Loucy (cell line): ENCODE data around the gene SMC6.

Experiments used
- H2AFZ ChIP-seq: fragments of 200-600 bp; sonication (generic); 2 replicates; pipeline ENCODE4 v1.6.0; 2016; ENCODE audit warnings: antibody characterized with exemption, mild to moderate bottlenecking, low read length, moderate library complexity
- H3F3A ChIP-seq: fragments of 200-600 bp; 2 replicates; pipeline ENCODE4 v1.6.0; 2016; ENCODE audit warnings: antibody characterized with exemption, low read depth, mild to moderate bottlenecking
- H3K27me3 ChIP-seq: fragments of 200-600 bp; sonication (generic); 2 replicates; pipeline ENCODE4 v1.6.1; 2014; ENCODE audit warnings: low read length, mild to moderate bottlenecking; ENCODE audit not compliant: insufficient read depth, poor library complexity, severe bottlenecking
- H3K36me3 ChIP-seq: fragments of 200-600 bp; sonication (generic); 2 replicates; pipeline ENCODE4 v1.6.1; 2016; ENCODE audit warnings: low read length; ENCODE audit not compliant: insufficient read depth
- H3K4me1 ChIP-seq: fragments of 200-600 bp; sonication (generic); 2 replicates; pipeline ENCODE4 v1.5.1; 2014; ENCODE audit warnings: low read length, mild to moderate bottlenecking; ENCODE audit not compliant: insufficient read depth, poor library complexity, severe bottlenecking
- H3K4me2 ChIP-seq: fragments of 200-600 bp; sonication (generic); 2 replicates; pipeline ENCODE4 v1.6.0; 2014; ENCODE audit warnings: antibody characterized with exemption, low read length, low read depth, mild to moderate bottlenecking; ENCODE audit not compliant: poor library complexity, severe bottlenecking
- H3K4me3 ChIP-seq: fragments of 200-600 bp; sonication (generic); 2 replicates; pipeline ENCODE4 v1.5.1; 2014; ENCODE audit warnings: low read length, mild to moderate bottlenecking, mixed read lengths; ENCODE audit not compliant: poor library complexity, severe bottlenecking
- H3K79me2 ChIP-seq: fragments of 200-600 bp; sonication (generic); 2 replicates; pipeline ENCODE4 v1.6.1; 2014; ENCODE audit warnings: low read length; ENCODE audit not compliant: insufficient read depth
- H3K9ac ChIP-seq: fragments of 200-600 bp; sonication (generic); 2 replicates; pipeline ENCODE4 v1.6.0; 2014; ENCODE audit warnings: mild to moderate bottlenecking, low read depth, low read length, moderate library complexity; ENCODE audit not compliant: poor library complexity, severe bottlenecking
- H3K9me2 ChIP-seq: fragments of 200-600 bp; sonication (generic); replicated peaks from 2 replicates; pipeline ENCODE4 v1.6.1; 2016; ENCODE audit warnings: low read depth, low read length, mixed read lengths
- H3K9me3 ChIP-seq: fragments of 200-600 bp; sonication (generic); 2 replicates; pipeline ENCODE4 v1.6.1; 2014; ENCODE audit warnings: mild to moderate bottlenecking, antibody characterized with exemption, low read length, low read depth; ENCODE audit not compliant: insufficient read depth
- H4K20me1 ChIP-seq: fragments of 200-600 bp; sonication (generic); 2 replicates; pipeline ENCODE4 v1.6.0; 2014; ENCODE audit warnings: antibody characterized with exemption, low read length, mild to moderate bottlenecking; ENCODE audit not compliant: insufficient read depth, poor library complexity, severe bottlenecking
- EZH2phosphoT487 ChIP-seq: fragments of 200-600 bp; IDR thresholded peaks from 2 replicates; pipeline ENCODE4 v1.6.1; 2018; ENCODE audit warnings: antibody characterized with exemption, mild to moderate bottlenecking, moderate library complexity, borderline replicate concordance
- TF ChIP-seq, protein P1 (sequence below): fragments of 200-600 bp; sonication (generic); conservative IDR thresholded peaks from 2 replicates; pipeline ENCODE4 v1.5.1; 2014; ENCODE audit warnings: mild to moderate bottlenecking, antibody characterized with exemption, low read length

The SMC6 gene

DNA sequence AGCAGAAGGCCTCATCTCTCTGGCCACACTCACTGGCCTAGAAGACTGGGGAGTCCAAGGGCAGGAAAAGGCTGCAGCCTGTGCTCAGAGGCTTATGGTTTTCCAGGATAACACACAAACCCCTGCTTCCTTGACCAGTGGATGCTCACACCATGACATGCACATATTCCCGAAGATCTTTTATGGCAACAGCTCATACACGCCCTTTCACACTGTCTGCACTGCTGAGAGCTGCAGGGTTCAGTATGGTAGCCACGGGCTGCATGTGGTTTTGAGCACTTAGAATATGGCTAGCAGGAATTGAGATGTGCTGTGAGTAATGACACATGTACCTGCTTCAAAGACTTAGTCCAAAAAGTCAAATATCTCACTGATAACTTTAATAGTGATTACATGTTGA, 117.4 kb downstream of the SMC6 start:
- H3F3A ChIP-seq: no peaks in the 10 kb centered on the region
- H3K4me2 ChIP-seq: no peak overlapping the region
- H3K9me3 ChIP-seq: no peaks in the 10 kb centered on the region
- H3K36me3 ChIP-seq: no peaks in the 10 kb centered on the region
- no peaks in the 10 kb centered on the region for H3K4me1 ChIP-seq
- no peaks in the 10 kb centered on the region for H3K9me2 ChIP-seq
- no peaks in the 10 kb centered on the region for H3K27me3 ChIP-seq
- no peaks in the 10 kb centered on the region for H4K20me1 ChIP-seq
- H3K9ac ChIP-seq: no peak overlapping the region
- no peak for TF ChIP-seq EZH2phosphoT487
- TF ChIP-seq, protein P1, sequence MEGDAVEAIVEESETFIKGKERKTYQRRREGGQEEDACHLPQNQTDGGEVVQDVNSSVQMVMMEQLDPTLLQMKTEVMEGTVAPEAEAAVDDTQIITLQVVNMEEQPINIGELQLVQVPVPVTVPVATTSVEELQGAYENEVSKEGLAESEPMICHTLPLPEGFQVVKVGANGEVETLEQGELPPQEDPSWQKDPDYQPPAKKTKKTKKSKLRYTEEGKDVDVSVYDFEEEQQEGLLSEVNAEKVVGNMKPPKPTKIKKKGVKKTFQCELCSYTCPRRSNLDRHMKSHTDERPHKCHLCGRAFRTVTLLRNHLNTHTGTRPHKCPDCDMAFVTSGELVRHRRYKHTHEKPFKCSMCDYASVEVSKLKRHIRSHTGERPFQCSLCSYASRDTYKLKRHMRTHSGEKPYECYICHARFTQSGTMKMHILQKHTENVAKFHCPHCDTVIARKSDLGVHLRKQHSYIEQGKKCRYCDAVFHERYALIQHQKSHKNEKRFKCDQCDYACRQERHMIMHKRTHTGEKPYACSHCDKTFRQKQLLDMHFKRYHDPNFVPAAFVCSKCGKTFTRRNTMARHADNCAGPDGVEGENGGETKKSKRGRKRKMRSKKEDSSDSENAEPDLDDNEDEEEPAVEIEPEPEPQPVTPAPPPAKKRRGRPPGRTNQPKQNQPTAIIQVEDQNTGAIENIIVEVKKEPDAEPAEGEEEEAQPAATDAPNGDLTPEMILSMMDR: no peak
- no peaks in the 10 kb centered on the region for H3K79me2 ChIP-seq
- H2AFZ ChIP-seq: no peak overlapping the region
- H3K4me3 ChIP-seq: no peak overlapping the region

DNA sequence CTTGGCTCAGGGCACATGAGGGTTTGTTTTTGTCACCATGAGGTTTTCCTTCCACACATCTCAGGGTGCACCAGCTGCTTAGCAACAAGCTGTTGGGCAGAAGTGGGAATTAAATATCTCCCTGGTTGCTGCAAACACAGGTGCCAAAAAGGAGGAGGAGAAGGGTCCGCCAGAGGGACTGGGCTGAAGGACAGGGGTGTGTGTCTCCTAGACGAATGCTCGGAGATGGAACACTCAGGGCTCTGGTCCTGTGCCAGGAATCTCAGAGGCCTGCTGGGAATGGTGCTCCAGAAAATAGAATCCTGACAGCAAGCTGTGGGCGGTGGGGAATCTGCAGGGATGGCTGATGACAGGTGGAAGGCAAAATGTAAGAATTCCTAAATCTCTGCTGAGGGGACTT, 118.6 kb downstream of the SMC6 start:
- no peaks in the 10 kb centered on the region for H3K9me3 ChIP-seq
- H2AFZ ChIP-seq: no peak overlapping the region
- H3K4me1 ChIP-seq: no peaks in the 10 kb centered on the region
- H4K20me1 ChIP-seq: no peaks in the 10 kb centered on the region
- H3K9ac ChIP-seq: no peak overlapping the region
- no peak overlapping the region for H3K4me2 ChIP-seq
- no peaks in the 10 kb centered on the region for H3K79me2 ChIP-seq
- no peaks in the 10 kb centered on the region for H3K36me3 ChIP-seq
- TF ChIP-seq, protein P1: no peak
- no peak for TF ChIP-seq EZH2phosphoT487
- no peak overlapping the region for H3K4me3 ChIP-seq
- no peaks in the 10 kb centered on the region for H3K27me3 ChIP-seq
- no peaks in the 10 kb centered on the region for H3F3A ChIP-seq
- H3K9me2 ChIP-seq: no peaks in the 10 kb centered on the region

DNA sequence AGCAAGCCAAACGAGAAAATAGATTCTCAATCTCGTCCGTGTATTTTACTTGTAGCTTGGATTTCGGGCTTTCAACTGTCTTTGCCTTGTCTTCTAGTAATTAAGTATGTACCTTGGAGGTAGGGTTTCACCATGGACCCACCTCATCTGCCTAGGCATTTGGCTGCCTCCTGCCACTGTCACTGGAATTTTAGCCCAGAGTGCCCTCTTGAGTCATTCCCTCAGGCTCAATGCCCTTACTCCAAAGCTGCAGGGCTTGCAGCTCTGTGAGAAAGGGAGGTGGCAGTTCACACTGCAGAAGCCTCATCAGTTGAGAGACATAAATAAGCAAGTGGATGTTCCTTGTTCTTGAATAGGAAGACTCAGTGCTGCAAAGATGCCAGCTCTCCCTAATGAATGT, 123.5 kb downstream of the SMC6 start:
- Histone ChIP-seq H3K4me2 (no peak overlapping the region), H3K79me2 (no peaks in the 10 kb centered on the region), H3F3A (no peaks in the 10 kb centered on the region), H3K4me1 (peaks cover 12% of the 10 kb centered on the region), H3K27me3 (no peaks in the 10 kb centered on the region), H3K9me2 (no peaks in the 10 kb centered on the region), H2AFZ (no peak overlapping the region), H3K4me3 (no peak overlapping the region), H3K9ac (no peak overlapping the region), H3K9me3 (no peaks in the 10 kb centered on the region; the same call in 1 of the 2 replicates), H3K36me3 (no peaks in the 10 kb centered on the region), H4K20me1 (no peaks in the 10 kb centered on the region)
- TF ChIP-seq EZH2phosphoT487: no peak
- TF ChIP-seq, protein P1: no peak
